Measurements from ENCODE around the gene SIGLEC7. TPM values are rescaled to one million over a fixed set of nuclear protein-coding genes. Genes with fewer than 3 reads are reported as not detected.
"Not testable (repeated sequence)": the region's sequence is repeated elsewhere in the genome, so short reads cannot be mapped to it uniquely, and the experiment has no call there.

The SIGLEC7 gene
- total RNA-seq, 1 donor from 2014 or later: 4.8 TPM

DNA sequence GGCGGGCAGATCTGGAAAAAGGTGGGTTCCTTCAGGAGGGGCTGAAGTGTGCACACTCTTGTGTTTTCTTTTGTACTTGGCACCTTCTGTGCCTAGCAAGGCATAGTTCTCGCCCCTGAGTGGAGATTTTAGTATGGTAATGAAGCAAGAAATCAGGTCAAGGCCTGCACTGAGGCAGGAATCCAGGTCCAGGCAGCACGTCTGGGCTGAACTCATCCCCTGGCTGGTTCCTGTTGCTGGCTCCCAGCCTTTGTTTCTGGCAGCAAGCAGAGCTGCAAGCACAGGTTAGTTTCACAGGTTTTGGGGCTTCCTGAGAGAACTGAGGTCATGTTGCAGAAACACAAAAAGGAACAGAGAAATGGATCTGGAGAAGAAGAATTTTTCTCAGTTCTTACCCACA, 21.2 kb downstream of the SIGLEC7 start:
- Histone ChIP-seq H3K4me3 (no peak overlapping the region), H3K27ac (no peak overlapping the region), H3K4me1 (no peaks in the 10 kb centered on the region), H3K36me3 (no peaks in the 10 kb centered on the region), H3K27me3 (no peaks in the 10 kb centered on the region), H3K9me3 (no peaks in the 10 kb centered on the region)
- no peak for DNase-seq (ENCODE audit: low spot score in 2 of 2)
- TF ChIP-seq, protein P1, sequence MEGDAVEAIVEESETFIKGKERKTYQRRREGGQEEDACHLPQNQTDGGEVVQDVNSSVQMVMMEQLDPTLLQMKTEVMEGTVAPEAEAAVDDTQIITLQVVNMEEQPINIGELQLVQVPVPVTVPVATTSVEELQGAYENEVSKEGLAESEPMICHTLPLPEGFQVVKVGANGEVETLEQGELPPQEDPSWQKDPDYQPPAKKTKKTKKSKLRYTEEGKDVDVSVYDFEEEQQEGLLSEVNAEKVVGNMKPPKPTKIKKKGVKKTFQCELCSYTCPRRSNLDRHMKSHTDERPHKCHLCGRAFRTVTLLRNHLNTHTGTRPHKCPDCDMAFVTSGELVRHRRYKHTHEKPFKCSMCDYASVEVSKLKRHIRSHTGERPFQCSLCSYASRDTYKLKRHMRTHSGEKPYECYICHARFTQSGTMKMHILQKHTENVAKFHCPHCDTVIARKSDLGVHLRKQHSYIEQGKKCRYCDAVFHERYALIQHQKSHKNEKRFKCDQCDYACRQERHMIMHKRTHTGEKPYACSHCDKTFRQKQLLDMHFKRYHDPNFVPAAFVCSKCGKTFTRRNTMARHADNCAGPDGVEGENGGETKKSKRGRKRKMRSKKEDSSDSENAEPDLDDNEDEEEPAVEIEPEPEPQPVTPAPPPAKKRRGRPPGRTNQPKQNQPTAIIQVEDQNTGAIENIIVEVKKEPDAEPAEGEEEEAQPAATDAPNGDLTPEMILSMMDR (IDR thresholded peaks at IDR 0.05): no peak
- intact Hi-C loops (cut with DNase I): no loop called here

- DNase-seq (ENCODE audit: low spot score in 2 of 2): no peak
- Histone ChIP-seq H3K4me1 (no peaks in the 10 kb centered on the region), H3K4me3 (no peak overlapping the region), H3K27me3 (no peaks in the 10 kb centered on the region), H3K36me3 (no peaks in the 10 kb centered on the region), H3K27ac (no peak overlapping the region), H3K9me3 (no peaks in the 10 kb centered on the region)
- intact Hi-C loops (cut with DNase I): no loop called here
- TF ChIP-seq, protein P1 (IDR thresholded peaks at IDR 0.05): no peak
These were observed 22.1 kb downstream of the SIGLEC7 start for GRCh38 chr19:51164215-51164614.

DNA sequence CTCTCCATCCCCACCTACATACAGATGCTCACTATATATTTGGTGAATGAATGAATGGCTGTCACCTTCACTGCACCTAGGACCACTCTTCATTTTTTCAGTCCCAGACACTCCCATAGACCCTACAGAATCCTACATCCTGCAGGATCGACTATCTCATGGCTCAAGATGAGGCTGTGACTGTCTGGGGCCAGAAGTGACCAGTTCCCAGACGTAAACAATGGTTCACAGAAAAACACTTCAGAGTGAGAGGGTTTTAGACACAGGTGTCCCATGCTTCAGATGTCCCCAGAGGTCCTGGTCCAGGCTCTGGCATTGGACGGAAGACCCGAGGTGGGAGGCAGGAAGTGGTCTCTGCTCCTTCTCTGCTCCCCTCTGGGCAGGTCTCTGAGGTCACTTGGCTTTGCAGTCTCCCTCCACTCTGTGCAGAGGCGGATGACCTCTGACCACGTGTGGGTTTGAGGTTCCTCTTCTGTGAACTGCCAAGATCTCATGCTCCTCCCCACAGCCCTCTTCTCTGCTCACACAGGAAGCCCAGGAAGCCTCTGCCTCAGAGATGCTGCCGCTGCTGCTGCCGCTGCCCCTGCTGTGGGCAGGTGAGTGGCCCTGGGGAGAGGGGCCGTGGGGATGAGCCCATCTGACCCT, 24.9 kb downstream of the SIGLEC7 start:
- no peak overlapping the region for H3K4me3 ChIP-seq
- no peaks in the 10 kb centered on the region for H3K27me3 ChIP-seq
- intact Hi-C loops (cut with DNase I): no loop called here
- H3K36me3 ChIP-seq: no peaks in the 10 kb centered on the region
- H3K27ac ChIP-seq: no peak overlapping the region
- TF ChIP-seq, protein P1 (IDR thresholded peaks at IDR 0.05): no peak
- no peaks in the 10 kb centered on the region for H3K4me1 ChIP-seq
- no peak for DNase-seq (ENCODE audit: low spot score in 2 of 2)
- H3K9me3 ChIP-seq: no peaks in the 10 kb centered on the region

- no peak overlapping the region for H3K27ac ChIP-seq
- no peak for DNase-seq (ENCODE audit: low spot score in 2 of 2)
- H3K36me3 ChIP-seq: no peaks in the 10 kb centered on the region
- H3K27me3 ChIP-seq: no peaks in the 10 kb centered on the region
- TF ChIP-seq, protein P1 (IDR thresholded peaks at IDR 0.05): no peak
- intact Hi-C loops (cut with DNase I): no loop called here
- no peaks in the 10 kb centered on the region for H3K4me1 ChIP-seq
- no peaks in the 10 kb centered on the region for H3K9me3 ChIP-seq
- no peak overlapping the region for H3K4me3 ChIP-seq
These were observed 26.6 kb downstream of the SIGLEC7 start for GRCh38 chr19:51168564-51169282.

GRCh38 chr19:51169283-51169918, 27.3 kb downstream of the SIGLEC7 start:
- TF ChIP-seq, protein P1 (IDR thresholded peaks at IDR 0.05): peak; percentile 33 to 77 (median 71)
- H3K4me1 ChIP-seq; H3K4me3 ChIP-seq; H3K27me3 ChIP-seq; H3K36me3 ChIP-seq; H3K9me3 ChIP-seq; intact Hi-C loops (cut with DNase I); H3K27ac ChIP-seq: not testable (repeated sequence)
- DNase-seq (ENCODE audit: low spot score in 2 of 2): peak in 1 of 2 donors; percentile 79

Data from ascending aorta (tissue), 2 donors.